ENCODE results near the gene LRRC61.
"Not testable (repeated sequence)": the region's sequence is repeated elsewhere in the genome, so short reads cannot be mapped to it uniquely, and the experiment has no call there.

Gene LRRC61

DNA sequence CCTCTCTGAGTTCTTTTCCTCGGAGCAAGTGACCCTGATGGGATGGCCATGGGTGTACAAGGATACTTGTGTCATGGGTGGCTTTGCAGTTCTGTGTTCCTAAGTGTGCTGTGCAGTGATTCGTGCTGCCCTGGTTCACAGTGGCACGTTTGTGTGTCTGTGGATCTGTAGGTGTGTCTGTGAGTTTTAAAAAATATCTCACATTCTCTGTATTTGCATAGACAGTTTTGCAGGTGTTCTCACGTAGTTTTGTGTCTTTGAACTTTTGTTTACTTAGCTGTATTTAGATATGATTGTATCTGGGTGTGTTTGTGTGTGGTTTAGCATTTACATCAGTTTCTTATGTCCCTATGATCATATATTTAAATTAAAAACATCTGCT, 59.7 kb downstream of the LRRC61 start:
- no peak for TF ChIP-seq GATA1 (IDR thresholded peaks at IDR 0.05; ENCODE audit: low read depth, low read length)
- no peak for TF ChIP-seq POLR2A (IDR thresholded peaks at IDR 0.05; ENCODE audit: low read length)

DNA sequence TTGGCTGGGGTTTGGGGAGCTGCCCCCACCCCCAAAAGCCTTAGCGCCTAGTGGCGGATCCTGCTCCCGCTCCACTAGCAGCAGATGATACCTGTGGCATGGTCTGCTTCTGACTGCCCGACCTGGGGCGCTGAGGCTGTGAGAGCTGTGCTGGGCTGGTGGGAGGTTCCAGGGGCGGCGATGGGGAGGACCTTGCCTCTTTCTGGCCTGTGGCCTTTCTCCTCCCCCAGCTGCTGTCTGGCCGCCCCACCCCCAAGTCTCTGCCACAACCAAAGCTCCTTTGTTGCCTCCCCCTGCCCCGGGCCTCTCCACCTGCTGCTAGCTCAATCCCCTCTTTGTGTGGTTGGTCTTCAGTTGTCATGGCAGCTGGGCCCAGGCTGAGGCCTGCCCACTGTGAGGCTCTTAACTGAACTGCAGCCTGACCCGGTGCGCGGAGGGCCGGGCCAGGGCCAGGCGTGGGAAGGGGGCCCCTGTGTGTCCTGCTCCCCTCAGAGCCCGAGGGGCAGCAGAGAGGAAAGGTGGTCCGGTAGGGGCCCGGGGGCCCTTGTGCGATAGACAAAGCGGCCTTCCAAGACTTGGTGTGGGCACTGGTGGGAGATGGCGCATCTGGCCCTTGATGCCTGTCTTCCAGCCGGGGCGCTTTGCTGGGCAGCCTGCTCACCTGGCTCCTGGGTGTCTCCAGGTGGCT, 60.7 kb downstream of the LRRC61 start:
- DNase-seq = no peak
- TF ChIP-seq GATA1 (IDR thresholded peaks at IDR 0.05; ENCODE audit: low read depth, low read length) = no peak
- TF ChIP-seq POLR2A (IDR thresholded peaks at IDR 0.05; ENCODE audit: low read length) = no peak

More for the DNA sequence above, 59.7 kb downstream of the LRRC61 start:
- DNase-seq = no peak

DNA sequence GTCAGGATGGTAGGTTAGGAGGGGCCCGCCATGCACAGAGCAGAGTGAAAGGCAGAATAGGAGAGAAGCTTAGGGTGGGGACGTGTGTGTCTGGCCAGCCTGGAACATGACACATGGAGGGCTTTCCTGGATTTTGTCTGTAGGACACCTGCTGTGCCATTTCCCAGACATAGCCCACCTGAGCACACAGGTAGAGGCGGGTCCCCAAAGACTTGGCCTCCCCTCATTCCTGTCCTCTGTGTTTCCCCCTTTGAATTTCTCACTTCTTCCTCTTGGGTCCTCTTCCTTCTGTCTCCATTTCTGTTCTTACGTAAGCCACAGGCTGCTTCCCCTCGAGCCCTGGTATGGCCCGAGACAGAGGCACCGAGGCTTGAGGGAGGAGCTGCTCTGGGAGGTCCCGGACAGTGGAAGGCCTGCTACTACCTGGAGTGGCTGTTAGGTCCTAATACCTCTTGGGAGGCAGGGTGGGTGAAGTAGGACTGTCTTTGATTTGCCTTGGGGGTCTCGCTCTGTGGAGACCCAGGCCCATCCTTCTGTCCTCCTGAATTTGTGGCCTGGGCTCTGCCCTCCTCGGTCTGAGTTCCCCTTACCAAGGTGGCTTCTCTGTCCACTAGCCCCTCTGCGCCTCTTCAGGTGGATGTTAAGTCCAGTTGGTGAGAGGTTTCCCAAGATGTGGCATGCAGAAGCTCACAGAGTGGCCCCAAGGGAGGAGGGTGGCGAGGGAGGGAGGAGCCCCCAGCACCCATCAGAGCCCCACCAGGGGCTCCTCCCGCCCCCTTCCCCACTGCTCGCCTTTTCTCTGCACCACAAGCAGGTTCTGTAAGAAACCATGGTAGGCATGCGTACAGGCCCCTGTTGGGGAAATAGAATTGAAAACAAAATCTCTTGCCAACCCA, 61.5 kb downstream of the LRRC61 start:
- TF ChIP-seq GATA1 (IDR thresholded peaks at IDR 0.05; ENCODE audit: low read depth, low read length) (no peak), POLR2A (IDR thresholded peaks at IDR 0.05; ENCODE audit: low read length) (no peak)
- DNase-seq = no peak

DNA sequence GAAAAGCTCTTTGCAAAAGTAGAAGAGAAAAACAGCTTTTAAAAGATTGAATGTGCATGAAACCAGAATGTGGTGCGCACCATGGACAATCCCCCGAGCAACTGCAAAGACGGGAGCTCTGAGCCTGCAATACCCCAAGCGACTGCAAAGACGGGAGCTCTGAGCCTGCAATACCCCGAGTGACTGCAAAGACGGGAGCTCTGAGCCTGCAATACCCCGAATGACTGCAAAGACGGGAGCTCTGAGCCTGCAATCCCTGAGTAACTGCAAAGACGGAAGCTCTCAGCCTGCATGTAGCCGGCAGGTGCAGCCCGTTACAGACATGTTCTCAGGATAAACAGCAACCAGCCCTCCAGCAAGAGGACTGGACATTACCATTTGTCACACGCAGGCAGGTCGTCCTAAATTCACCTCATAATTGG, 62.2 kb downstream of the LRRC61 start:
- DNase-seq = no peak
- TF ChIP-seq POLR2A (IDR thresholded peaks at IDR 0.05; ENCODE audit: low read length) (no peak), GATA1 (IDR thresholded peaks at IDR 0.05; ENCODE audit: low read depth, low read length) (no peak)

DNA sequence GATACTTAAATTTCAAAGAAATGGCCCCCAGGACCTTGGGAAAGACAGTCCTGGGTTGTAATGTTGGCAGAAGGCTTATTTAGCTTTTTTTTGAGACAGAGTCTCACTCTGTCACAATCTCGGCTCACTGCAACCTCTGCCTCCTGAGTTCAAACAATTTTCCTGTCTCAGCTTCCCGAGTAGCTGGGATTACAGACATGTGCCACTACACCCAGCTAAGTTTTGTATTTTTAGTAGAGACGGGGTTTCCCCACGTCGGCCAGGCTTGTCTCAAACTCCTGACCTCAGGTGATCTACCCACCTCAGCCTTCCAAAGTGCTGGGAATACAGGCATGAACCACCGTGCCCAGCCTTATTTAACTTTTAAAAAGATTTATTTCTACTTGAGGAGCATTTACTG, 62.7 kb downstream of the LRRC61 start:
- DNase-seq = not testable (repeated sequence)
